ENCODE results near the gene FAM83F.
"Not testable (repeated sequence)": the region's sequence is repeated elsewhere in the genome, so short reads cannot be mapped to it uniquely, and the experiment has no call there.

The FAM83F gene

GRCh38 chr22:39994566-39995392 lies at the start of gene FAM83F:
Gene FAM83F, plus strand, starts transcription at chr22:39994954. Its CDS starts 89 bp downstream, at chr22:39995043.
- DNase-seq: peak; percentile 35

GRCh38 chr22:39946126-39946502 lies 48.6 kb upstream of the FAM83F start:
- peak; percentile 22 for DNase-seq

- peak; percentile 89 for DNase-seq
These were observed 48.1 kb upstream of the FAM83F start for GRCh38 chr22:39946503-39947219.

- DNase-seq: peak; percentile 87
These were observed 47.2 kb upstream of the FAM83F start for GRCh38 chr22:39947220-39948216.

- no peak for DNase-seq
These were observed 44.6 kb upstream of the FAM83F start for GRCh38 chr22:39949964-39950737.

- not testable (repeated sequence) for DNase-seq
These were observed 43.0 kb upstream of the FAM83F start for GRCh38 chr22:39951603-39952293.

- no peak for DNase-seq
These were observed 42.4 kb upstream of the FAM83F start for GRCh38 chr22:39952347-39952746.

GRCh38 chr22:39953101-39953500 lies 41.7 kb upstream of the FAM83F start:
- no peak for DNase-seq

- no peak for DNase-seq
These were observed 40.1 kb upstream of the FAM83F start for GRCh38 chr22:39954584-39955055.

- no peak for DNase-seq
These were observed 39.1 kb upstream of the FAM83F start for GRCh38 chr22:39955675-39956074.

GRCh38 chr22:39956932-39957664 lies 37.7 kb upstream of the FAM83F start:
- DNase-seq: peak; percentile 61

- no peak for DNase-seq
These were observed 36.6 kb upstream of the FAM83F start for GRCh38 chr22:39958009-39958711.

- DNase-seq: no peak
These were observed 35.7 kb upstream of the FAM83F start for GRCh38 chr22:39958949-39959639.

GRCh38 chr22:39959640-39960447 lies 34.9 kb upstream of the FAM83F start, which contains the start of gene TMA7B:
Gene TMA7B, plus strand, starts transcription at chr22:39960397. Its CDS starts 3,978 bp downstream, at chr22:39964375.
- DNase-seq: no peak

GRCh38 chr22:39960791-39961746 lies 33.7 kb upstream of the FAM83F start:
- DNase-seq: no peak

- no peak for DNase-seq
These were observed 32.7 kb upstream of the FAM83F start for GRCh38 chr22:39962071-39962470.

GRCh38 chr22:39965748-39966147 lies 29.0 kb upstream of the FAM83F start:
- no peak for DNase-seq

Data from NCI-H2029 (cell line).